HG02610 (cell line): Measurements from ENCODE around the gene ANKRD33.

ENCODE experiments used
- ATAC-seq: cut with Tn5 transposase; IDR thresholded peaks from one replicate; pipeline ENCODE4 v1.9.1; 2021; ENCODE audit warnings: mild to moderate bottlenecking, moderate library complexity; ENCODE audit not compliant: unreplicated experiment

ANKRD33 gene

GRCh38 chr12:51938726-51939125 is 50.8 kb downstream of the ANKRD33 start:
- no peak for ATAC-seq

GRCh38 chr12:51941011-51941581 is 53.2 kb downstream of the ANKRD33 start:
- ATAC-seq = no peak
